ENCODE measurements around the gene UPK1B.
"Not testable (repeated sequence)": the region's sequence is repeated elsewhere in the genome, so short reads cannot be mapped to it uniquely, and the experiment has no call there.

The UPK1B gene

GRCh38 chr3:119157971-119158370 is 15.4 kb upstream of the UPK1B start:
- no peak for TF ChIP-seq CTCF (IDR thresholded peaks at IDR 0.05; ENCODE audit: insufficient read depth, low read depth, low read length, missing control alignments)
- H3K4me3 ChIP-seq (ENCODE audit: low read depth, low read length) = no peak overlapping the region
- DNase-seq (ENCODE audit: low read depth) = no peak

GRCh38 chr3:119160361-119160760 is 13.0 kb upstream of the UPK1B start:
- no peak overlapping the region for H3K4me3 ChIP-seq (ENCODE audit: low read depth, low read length)
- DNase-seq (ENCODE audit: low read depth) = no peak
- TF ChIP-seq CTCF (IDR thresholded peaks at IDR 0.05; ENCODE audit: insufficient read depth, low read depth, low read length, missing control alignments) = no peak

- no peak for TF ChIP-seq CTCF (IDR thresholded peaks at IDR 0.05; ENCODE audit: insufficient read depth, low read depth, low read length, missing control alignments)
- H3K4me3 ChIP-seq (ENCODE audit: low read depth, low read length) = no peak overlapping the region
- no peak for DNase-seq (ENCODE audit: low read depth)
Measured at GRCh38 chr3:119160815-119161214, 12.6 kb upstream of the UPK1B start.

- no peak for DNase-seq (ENCODE audit: low read depth)
- no peak overlapping the region for H3K4me3 ChIP-seq (ENCODE audit: low read depth, low read length)
Measured at GRCh38 chr3:119161240-119161639, 12.2 kb upstream of the UPK1B start.

GRCh38 chr3:119164745-119165144 is 8.7 kb upstream of the UPK1B start:
- not testable (repeated sequence) for DNase-seq (ENCODE audit: low read depth); H3K4me3 ChIP-seq (ENCODE audit: low read depth, low read length)

More at GRCh38 chr3:119161240-119161639, 12.2 kb upstream of the UPK1B start:
- TF ChIP-seq CTCF (IDR thresholded peaks at IDR 0.05; ENCODE audit: insufficient read depth, low read depth, low read length, missing control alignments) = no peak

GRCh38 chr3:119170821-119171220 is 2.6 kb upstream of the UPK1B start:
- DNase-seq (ENCODE audit: low read depth) = no peak
- H3K4me3 ChIP-seq (ENCODE audit: low read depth, low read length) = no peak overlapping the region
- TF ChIP-seq CTCF (IDR thresholded peaks at IDR 0.05; ENCODE audit: insufficient read depth, low read depth, low read length, missing control alignments) = no peak

GRCh38 chr3:119175872-119176756 is 2.7 kb downstream of the UPK1B start:
- H3K4me3 ChIP-seq (ENCODE audit: low read depth, low read length) = no peak overlapping the region
- no peak for DNase-seq (ENCODE audit: low read depth)
- no peak for TF ChIP-seq CTCF (IDR thresholded peaks at IDR 0.05; ENCODE audit: insufficient read depth, low read depth, low read length, missing control alignments)
